GM12878 (cell line): ENCODE data around the gene MAST4. TPM values are rescaled to one million over a fixed set of nuclear protein-coding genes. Genes with fewer than 3 reads are reported as not detected.

Source experiments
- ATAC-seq: fragments of 200-7000 bp; cut with Tn5 transposase; 3 replicates; pipeline ENCODE4 v1.9.1; 2020; ENCODE audit warnings: mild to moderate bottlenecking, moderate library complexity
- BruUV-seq: library from RNA; stranded (reverse); fragments of 400-500 nt; replicated peaks from 2 replicates; lab custom pipeline; 2021; lab: Mats Ljungman, UMichigan
- CTCF ChIA-PET: fragments of 300-600 bp; sonication (Branson Sonifier 250); formaldehyde crosslinking; extraction: SDS; loops from one replicate; lab custom pipeline; 2021; ENCODE audit warnings: inconsistent platforms; lab: Yijun Ruan, JAX
- POLR2A ChIA-PET: fragments of 350-600 bp; formaldehyde crosslinking; extraction: SDS; loops from one replicate; lab custom pipeline; 2021; ENCODE audit warnings: inconsistent platforms; lab: Charles Lee
- RAD21 ChIA-PET: fragments of 300-600 bp; sonication (Branson Sonifier 250); formaldehyde crosslinking; loops from one replicate; lab custom pipeline; 2023; ENCODE audit warnings: antibody characterized with exemption; ENCODE audit not compliant: unreplicated experiment; lab: Charles Lee
- SMC1A ChIA-PET: fragments of 300-600 bp; sonication (Branson Sonifier 250); formaldehyde crosslinking; loops from one replicate; lab custom pipeline; 2023; ENCODE audit not compliant: unreplicated experiment, uncharacterized antibody; lab: Charles Lee
- DNase-seq: peaks from one replicate; pipeline ENCODE4 v3.0.0-alpha.2; 2011; ENCODE audit warnings: low read depth, low spot score
- FAIRE-seq: peaks from 3 replicates; lab custom pipeline; 2011; peaks lifted over from hg19 to GRCh38; lab: Jason Lieb, UNC
- H2AFZ ChIP-seq: 2 replicates; pipeline ENCODE4 v1.6.0; 2011; ENCODE audit warnings: low read depth, low read length, control low read depth; ENCODE audit not compliant: control insufficient read depth
- H3K27ac ChIP-seq: 2 replicates; pipeline ENCODE4 v1.5.1; 2011; ENCODE audit warnings: control low read depth; ENCODE audit not compliant: control insufficient read depth, insufficient read depth
- H3K27me3 ChIP-seq, 2 experiments: replicated peaks in 1 of 2; 2 replicates each; pipeline versions ENCODE4 v1.6.0 to v1.6.1; 2011; ENCODE audit warnings: low read length in 1 of 2; ENCODE audit not compliant: control insufficient read depth in 2 of 2, insufficient read depth in 2 of 2
- H3K36me3 ChIP-seq, 2 experiments: 2 replicates each; pipeline ENCODE4 v1.5.1; 2011; ENCODE audit warnings: low read length in 1 of 2; ENCODE audit not compliant: control insufficient read depth in 2 of 2, insufficient read depth in 2 of 2
- H3K4me1 ChIP-seq: 2 replicates; pipeline ENCODE4 v1.6.1; 2011; ENCODE audit warnings: mild to moderate bottlenecking, low read length, moderate library complexity, mixed read lengths; ENCODE audit not compliant: control insufficient read depth, insufficient read depth
- H3K4me2 ChIP-seq: 2 replicates; pipeline ENCODE4 v1.6.0; 2011; ENCODE audit warnings: control low read depth; ENCODE audit not compliant: control insufficient read depth, insufficient read depth
- H3K4me3 ChIP-seq: fragments of 200-600 bp; sonication (generic); 2 replicates; pipeline ENCODE4 v1.5.1; 2016
- H3K79me2 ChIP-seq: 2 replicates; pipeline ENCODE4 v1.6.0; 2011; ENCODE audit warnings: low read length; ENCODE audit not compliant: control insufficient read depth, insufficient read depth
- H3K9ac ChIP-seq: 2 replicates; pipeline ENCODE4 v1.8.0; 2011; ENCODE audit warnings: low read length, control low read depth, mixed read lengths; ENCODE audit not compliant: control insufficient read depth, insufficient read depth
- H3K9me3 ChIP-seq: replicated peaks from 3 replicates; pipeline ENCODE4 v1.5.1; 2011; ENCODE audit warnings: mild to moderate bottlenecking, low read length; ENCODE audit not compliant: control insufficient read depth, insufficient read depth
- H4K20me1 ChIP-seq: 2 replicates; pipeline ENCODE4 v1.6.0; 2011; ENCODE audit not compliant: control insufficient read depth, insufficient read depth
- BHLHE40 ChIP-seq, 2 experiments: fragments of 450-650 bp in 1 of 2; IDR thresholded peaks; 2 replicates each; pipeline ENCODE4 v1.6.1; 2011 to 2017; ENCODE audit warnings: low read depth in 2 of 2, borderline replicate concordance in 1 of 2, improper control_type of control experiment in 1 of 2, low read length in 1 of 2, mild to moderate bottlenecking in 1 of 2
- CEBPZ ChIP-seq: fragments of 150-350 bp; IDR thresholded peaks from 2 replicates; pipeline ENCODE4 v1.6.1; 2016; ENCODE audit warnings: low read depth, low read length
- EED ChIP-seq: sonication (generic); IDR thresholded peaks from 2 replicates; pipeline ENCODE4 v1.6.1; 2016; ENCODE audit warnings: antibody characterized with exemption, low read depth
- ESRRA ChIP-seq: IDR thresholded peaks from 2 replicates; pipeline ENCODE4 v1.6.1; 2012; ENCODE audit warnings: mild to moderate bottlenecking, low read length, improper control_type of control experiment
- KAT2A ChIP-seq: conservative IDR thresholded peaks from 2 replicates; pipeline ENCODE4 v1.6.1; 2011; ENCODE audit warnings: low read depth, low read length; ENCODE audit not compliant: control insufficient read depth
- LARP7 ChIP-seq: fragments of 450-650 bp; IDR thresholded peaks from 2 replicates; pipeline ENCODE4 v1.6.1; 2017; ENCODE audit warnings: mild to moderate bottlenecking
- NFYA ChIP-seq: IDR thresholded peaks from 2 replicates; pipeline ENCODE4 v1.6.1; 2011; ENCODE audit warnings: low read depth, mild to moderate bottlenecking, low read length, improper control_type of control experiment, borderline replicate concordance
- REST ChIP-seq: IDR thresholded peaks from 2 replicates; pipeline ENCODE4 v1.6.1; 2012; ENCODE audit warnings: mild to moderate bottlenecking, low read depth, low read length
- STAT1 ChIP-seq: fragments of 450-650 bp; conservative IDR thresholded peaks from 2 replicates; pipeline ENCODE4 v1.6.1; 2014; ENCODE audit warnings: antibody characterized with exemption, mild to moderate bottlenecking
- ZNF207 ChIP-seq: fragments of 450-650 bp; IDR thresholded peaks from 2 replicates; pipeline ENCODE4 v1.6.1; 2014; ENCODE audit warnings: antibody characterized with exemption, mild to moderate bottlenecking, borderline replicate concordance
- ZNF274 ChIP-seq: IDR thresholded peaks from one replicate; pipeline ENCODE4 v1.8.0; 2011; ENCODE audit not compliant: insufficient read length, insufficient read depth
- ZNF384 ChIP-seq: IDR thresholded peaks from 2 replicates; pipeline ENCODE4 v1.6.1; 2012; ENCODE audit warnings: low read depth, mild to moderate bottlenecking, low read length, improper control_type of control experiment, borderline replicate concordance
- WGBS: methylation state at CpG from one replicate; pipeline ENCODE4 v1.1.6; 2016; ENCODE audit warnings: low lambda C conversion rate; ENCODE audit not compliant: insufficient replicate concordance, insufficient coverage; ENCODE audit errors: missing lambda C conversion rate; 5-methylcytosine and 5-hydroxymethylcytosine counted together
- in situ Hi-C: fragments of 300-500 bp; cut with MboI; formaldehyde crosslinking; loops from 9 replicates; pipeline ENCODE4 v1.14.3; 2018; ENCODE audit warnings: mixed read lengths
- intact Hi-C: fragments of 100-400 bp; cut with micrococcal nuclease; formaldehyde crosslinking; loops from one replicate; pipeline ENCODE4 v1.14.2; 2022; ENCODE audit not compliant: unreplicated experiment
- polyA plus RNA-seq, 11 experiments: library from polyadenylated mRNA; depleted of rRNA in 4 of 11; unstranded in 6 of 11; stranded (reverse) in 5 of 11; fragments of >200 nt; fragmentation: Nextera tagmentation in 4 of 11; fragmentation: Illumina TruSeq in 1 of 11; extraction: Ambion mirVana in 4 of 11; extraction: Trizol in 1 of 11; gene quantifications; 1 replicate in 1 of 11; 2 replicates in 10 of 11; pipeline versions ENCODE4 v1.2.1 to v1.2.3, GENCODE V29; 2011 to 2016; ENCODE audit warnings: inconsistent platforms in 2 of 11, missing spikeins in 2 of 11, low read depth in 1 of 11
- total RNA-seq, 4 experiments: library from RNA; depleted of rRNA in 3 of 4; stranded (reverse); fragments of >200 nt in 3 of 4; fragmentation: Illumina TruSeq in 1 of 4; extraction: Trizol in 1 of 4; gene quantifications; 2 replicates each; pipeline versions ENCODE4 v1.2.1 to v1.2.3, GENCODE V29; 2013 to 2021
- TF ChIP-seq, protein P1 (sequence below): fragments of 450-650 bp; IDR thresholded peaks from 2 replicates; pipeline ENCODE4 v1.6.1; 2017; ENCODE audit warnings: mild to moderate bottlenecking, moderate library complexity

Gene MAST4
- total and polyA plus RNA-seq, 10 of the 15 experiments (the other 5 are each of a cell fraction or from before 2014, with no cell fraction given): 0.02 to 1.6 (median 0.29) TPM; not detected in 1

- Histone ChIP-seq H3K4me3 (no peak overlapping the region), H3K9me3 (no peaks in the 10 kb centered on the region), H2AFZ (no peak overlapping the region), H3K27ac (no peak overlapping the region), H3K9ac (no peak overlapping the region), H3K4me2 (no peak overlapping the region), H3K79me2 (no peaks in the 10 kb centered on the region), H3K4me1 (peaks cover 45% of the 10 kb centered on the region), H4K20me1 (no peaks in the 10 kb centered on the region), H3K36me3 (no peaks in the 10 kb centered on the region), H3K27me3 (no peaks in the 10 kb centered on the region)
- ChIA-PET SMC1A (interaction anchor here (0.7 to 5.7 kb wide), 16 partner anchors 9 to 902 kb away, joined by 3 to 24 read pairs (median 5); no protein-coding TSS in a partner anchor), RAD21 (interaction anchor here (1.9 to 5.8 kb wide), 5 partner anchors 14 to 902 kb away, joined by 4 to 71 read pairs (median 7); no protein-coding TSS in a partner anchor), POLR2A (no interaction called here), CTCF (interaction anchor here (0.6 to 10.0 kb wide), 8 partner anchors 10 to 221 kb away, joined by 3 to 137 read pairs (median 4); no protein-coding TSS in a partner anchor)
- TF ChIP-seq LARP7: no peak
- TF ChIP-seq BHLHE40 (IDR thresholded peaks at IDR 0.05; ENCODE audit: borderline replicate concordance in 1 of 2, low read depth in 2 of 2, low read length in 1 of 2): no peak
- TF ChIP-seq NFYA: no peak
- no peak for TF ChIP-seq REST
- no peak for TF ChIP-seq STAT1
- TF ChIP-seq ZNF384: no peak
- no peak for TF ChIP-seq ZNF274
- no peak for TF ChIP-seq KAT2A
- no peak for TF ChIP-seq EED
- TF ChIP-seq, protein P1, sequence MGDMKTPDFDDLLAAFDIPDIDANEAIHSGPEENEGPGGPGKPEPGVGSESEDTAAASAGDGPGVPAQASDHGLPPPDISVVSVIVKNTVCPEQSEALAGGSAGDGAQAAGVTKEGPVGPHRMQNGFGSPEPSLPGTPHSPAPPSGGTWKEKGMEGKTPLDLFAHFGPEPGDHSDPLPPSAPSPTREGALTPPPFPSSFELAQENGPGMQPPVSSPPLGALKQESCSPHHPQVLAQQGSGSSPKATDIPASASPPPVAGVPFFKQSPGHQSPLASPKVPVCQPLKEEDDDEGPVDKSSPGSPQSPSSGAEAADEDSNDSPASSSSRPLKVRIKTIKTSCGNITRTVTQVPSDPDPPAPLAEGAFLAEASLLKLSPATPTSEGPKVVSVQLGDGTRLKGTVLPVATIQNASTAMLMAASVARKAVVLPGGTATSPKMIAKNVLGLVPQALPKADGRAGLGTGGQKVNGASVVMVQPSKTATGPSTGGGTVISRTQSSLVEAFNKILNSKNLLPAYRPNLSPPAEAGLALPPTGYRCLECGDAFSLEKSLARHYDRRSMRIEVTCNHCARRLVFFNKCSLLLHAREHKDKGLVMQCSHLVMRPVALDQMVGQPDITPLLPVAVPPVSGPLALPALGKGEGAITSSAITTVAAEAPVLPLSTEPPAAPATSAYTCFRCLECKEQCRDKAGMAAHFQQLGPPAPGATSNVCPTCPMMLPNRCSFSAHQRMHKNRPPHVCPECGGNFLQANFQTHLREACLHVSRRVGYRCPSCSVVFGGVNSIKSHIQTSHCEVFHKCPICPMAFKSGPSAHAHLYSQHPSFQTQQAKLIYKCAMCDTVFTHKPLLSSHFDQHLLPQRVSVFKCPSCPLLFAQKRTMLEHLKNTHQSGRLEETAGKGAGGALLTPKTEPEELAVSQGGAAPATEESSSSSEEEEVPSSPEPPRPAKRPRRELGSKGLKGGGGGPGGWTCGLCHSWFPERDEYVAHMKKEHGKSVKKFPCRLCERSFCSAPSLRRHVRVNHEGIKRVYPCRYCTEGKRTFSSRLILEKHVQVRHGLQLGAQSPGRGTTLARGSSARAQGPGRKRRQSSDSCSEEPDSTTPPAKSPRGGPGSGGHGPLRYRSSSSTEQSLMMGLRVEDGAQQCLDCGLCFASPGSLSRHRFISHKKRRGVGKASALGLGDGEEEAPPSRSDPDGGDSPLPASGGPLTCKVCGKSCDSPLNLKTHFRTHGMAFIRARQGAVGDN: no peak
- TF ChIP-seq ZNF207: no peak
- TF ChIP-seq ESRRA: no peak
- TF ChIP-seq CEBPZ: no peak
- ATAC-seq (no peak), DNase-seq (no peak), FAIRE-seq (no peak)
- 100% methylated on average over 3 of the region's 3 CpGs for WGBS
- intact Hi-C loops (loop anchor here (5.0 to 10.0 kb wide), 4 partner anchors 144 to 901 kb away; no protein-coding TSS in a partner anchor), in situ Hi-C loops (loop anchor here (25.0 kb wide), 1 partner anchor 396 kb away; no protein-coding TSS in a partner anchor)
- no TSS peak for BruUV-seq
Observed at GRCh38 chr5:67208403-67208802, 612.2 kb downstream of the MAST4 start.
